Epithelial cell of proximal tubule (primary cell): ENCODE results near the gene RHOF. TPM values are rescaled to one million over a fixed set of nuclear protein-coding genes. Genes with fewer than 3 reads are reported as not detected.

ENCODE experiments used
- DNase-seq: peaks from one replicate; pipeline ENCODE4 v3.0.0-alpha.2; 2011; ENCODE audit warnings: low read depth
- H3K4me3 ChIP-seq: 2 replicates; pipeline ENCODE4 v1.5.1; 2011; ENCODE audit warnings: low read depth, mild to moderate bottlenecking, low read length
- CTCF ChIP-seq: conservative IDR thresholded peaks from 2 replicates; pipeline ENCODE4 v1.5.1; 2012; ENCODE audit warnings: low read depth, mild to moderate bottlenecking, low read length
- total RNA-seq: library from RNA; depleted of rRNA; stranded (reverse); fragments of >200 nt; gene quantifications from 2 replicates; pipeline ENCODE4 v1.2.3, GENCODE V29; 2015

RHOF gene
- total RNA-seq, 1 donor from 2014 or later, result 180 TPM

- TF ChIP-seq CTCF, result no peak
- H3K4me3 ChIP-seq, result no peak overlapping the region
- DNase-seq, result no peak
These were observed 23.6 kb downstream of the RHOF start for GRCh38 chr12:121769831-121770301.

DNA sequence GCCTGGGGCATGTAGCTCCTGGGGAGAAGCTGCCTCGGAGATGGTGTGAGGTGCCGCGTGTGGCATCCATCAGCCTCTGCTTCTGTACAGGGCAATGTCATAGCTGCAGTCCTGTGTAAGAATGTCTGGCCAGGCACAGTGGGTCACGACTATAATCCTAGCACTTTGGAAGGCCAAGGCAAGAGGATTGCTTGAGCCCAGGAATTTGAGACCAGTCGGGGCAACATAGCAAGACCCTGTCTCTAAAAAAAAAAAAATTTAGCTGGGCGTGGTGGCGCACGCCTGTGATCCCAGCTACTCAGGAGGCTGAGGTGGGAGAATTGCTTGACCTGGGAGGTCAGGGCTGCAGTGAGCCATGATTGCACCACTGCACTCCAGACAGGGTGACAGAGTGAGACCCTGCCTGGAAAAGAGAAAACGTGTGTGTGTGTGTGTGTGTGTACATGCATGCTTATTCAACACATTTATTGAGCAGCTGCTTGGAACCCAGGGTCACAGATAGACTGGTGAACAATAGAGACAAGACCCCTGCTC, 24.1 kb downstream of the RHOF start:
- no peak for TF ChIP-seq CTCF
- H3K4me3 ChIP-seq, result no peak overlapping the region
- DNase-seq, result no peak

GRCh38 chr12:121767525-121768016, 25.9 kb downstream of the RHOF start:
- H3K4me3 ChIP-seq, result no peak overlapping the region
- TF ChIP-seq CTCF, result no peak
- no peak for DNase-seq

- no peak for TF ChIP-seq CTCF
- no peak overlapping the region for H3K4me3 ChIP-seq
- no peak for DNase-seq
These were observed 27.0 kb downstream of the RHOF start for GRCh38 chr12:121766290-121767039.

GRCh38 chr12:121765573-121765972, 27.9 kb downstream of the RHOF start:
- DNase-seq, result no peak
- TF ChIP-seq CTCF, result no peak
- H3K4me3 ChIP-seq, result no peak overlapping the region

DNA sequence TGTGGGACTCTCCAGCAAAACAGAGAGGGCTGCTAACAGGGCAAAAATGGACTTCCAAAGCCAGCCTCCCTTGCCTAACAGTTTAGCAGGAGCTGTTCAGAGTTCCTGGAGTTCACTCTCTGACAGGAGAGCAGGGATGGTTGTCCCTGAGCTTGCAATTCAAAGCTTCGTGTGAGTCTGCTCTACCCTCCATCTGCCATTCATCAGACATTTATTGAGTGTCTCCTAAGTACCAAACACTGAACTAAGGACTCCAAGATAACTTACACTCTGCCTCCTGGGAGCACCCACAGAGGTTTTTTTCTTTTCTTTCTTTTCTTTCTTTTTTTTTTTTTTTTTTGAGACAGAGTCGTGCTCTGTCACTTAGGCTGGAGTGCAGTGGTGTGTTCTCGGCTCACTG, 28.7 kb downstream of the RHOF start:
- DNase-seq, result no peak
- TF ChIP-seq CTCF, result no peak

More for the DNA sequence above, 28.7 kb downstream of the RHOF start:
- no peak overlapping the region for H3K4me3 ChIP-seq
